Activated CD4-positive, alpha-beta T cell treated with anti-CD3 and anti-CD28 coated beads, Interleukin-2, amount 50 U/mL, for 16 hours (primary cell): ENCODE measurements around the gene BTBD2.

Source experiments
- DNase-seq: peaks from one replicate; pipeline ENCODE4 v3.0.0-alpha.2; 2020

The BTBD2 gene

GRCh38 chr19:1956868-1957492 lies 58.5 kb downstream of the BTBD2 start:
- no peak for DNase-seq

- DNase-seq = no peak
Measured at GRCh38 chr19:1956122-1956494, 59.4 kb downstream of the BTBD2 start.

DNA sequence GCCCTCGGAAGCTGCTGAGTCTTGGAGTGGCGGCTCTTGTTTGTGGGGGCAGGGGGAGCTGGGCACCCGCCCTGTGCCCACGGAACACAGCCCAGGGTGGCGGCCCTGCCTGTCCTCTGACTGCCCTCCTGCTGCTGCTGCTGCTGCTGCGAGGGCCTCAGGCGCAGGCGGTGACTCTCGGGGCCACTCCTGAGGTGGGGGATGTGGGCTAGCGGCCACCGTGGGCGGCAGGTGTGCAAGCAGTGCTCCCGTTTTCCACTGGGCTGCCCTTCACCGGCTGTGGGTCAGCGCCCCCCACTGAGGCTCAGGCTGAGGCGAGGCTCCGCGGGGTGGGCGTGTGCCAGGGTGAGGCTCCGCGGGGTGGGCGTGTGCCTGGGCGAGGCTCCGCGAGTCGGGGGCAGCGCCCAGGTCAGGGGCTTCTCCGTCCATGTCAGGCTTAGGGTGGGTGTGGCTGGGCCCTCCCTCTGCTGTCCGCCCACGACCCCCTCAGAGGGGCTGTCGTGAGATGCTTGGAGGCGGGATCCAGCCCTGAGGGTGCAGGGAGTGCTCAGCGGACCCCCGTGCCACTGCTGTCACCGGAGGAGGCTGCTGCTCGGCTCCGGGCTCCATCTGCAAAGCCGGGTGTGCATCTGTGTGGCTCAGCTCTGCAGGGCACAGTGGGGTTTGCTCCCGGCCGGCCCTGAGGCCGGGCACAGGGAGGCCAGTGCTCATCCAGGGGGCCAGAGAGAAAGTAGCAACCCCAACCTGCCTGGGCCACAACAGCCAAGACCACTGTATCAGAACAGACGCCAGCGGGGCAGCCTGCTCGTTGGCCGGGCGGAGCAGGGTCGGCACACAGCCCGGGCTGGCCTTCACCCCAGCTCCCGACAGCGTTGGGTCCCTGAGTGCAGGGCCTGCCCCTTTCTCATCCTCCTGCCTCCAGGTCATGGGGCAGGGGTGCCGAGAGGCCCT lies 60.1 kb downstream of the BTBD2 start:
- no peak for DNase-seq

GRCh38 chr19:1954532-1954933 lies 61.0 kb downstream of the BTBD2 start:
- DNase-seq = no peak

GRCh38 chr19:1953441-1954094 lies 61.9 kb downstream of the BTBD2 start:
- DNase-seq = no peak

DNA sequence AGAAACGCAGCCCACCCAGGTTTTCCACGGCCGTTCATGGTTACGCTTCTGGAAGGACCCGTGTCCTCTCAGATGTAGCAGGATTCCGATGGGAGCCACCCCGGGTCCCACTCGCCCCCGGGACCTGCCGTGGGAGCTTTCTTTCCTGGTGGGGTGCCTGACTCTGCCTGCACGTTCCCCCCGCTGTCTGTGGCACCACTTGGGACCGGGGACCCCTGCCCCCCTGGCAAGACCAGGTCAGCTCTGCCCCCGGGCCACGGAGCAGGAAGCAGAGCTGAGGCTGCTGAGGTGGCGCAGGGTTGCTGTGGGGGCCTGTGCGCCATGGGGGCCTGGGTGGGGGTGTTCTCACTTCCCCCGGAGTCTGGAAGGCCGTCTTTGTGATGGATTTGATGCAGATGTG lies 62.5 kb downstream of the BTBD2 start:
- no peak for DNase-seq

DNA sequence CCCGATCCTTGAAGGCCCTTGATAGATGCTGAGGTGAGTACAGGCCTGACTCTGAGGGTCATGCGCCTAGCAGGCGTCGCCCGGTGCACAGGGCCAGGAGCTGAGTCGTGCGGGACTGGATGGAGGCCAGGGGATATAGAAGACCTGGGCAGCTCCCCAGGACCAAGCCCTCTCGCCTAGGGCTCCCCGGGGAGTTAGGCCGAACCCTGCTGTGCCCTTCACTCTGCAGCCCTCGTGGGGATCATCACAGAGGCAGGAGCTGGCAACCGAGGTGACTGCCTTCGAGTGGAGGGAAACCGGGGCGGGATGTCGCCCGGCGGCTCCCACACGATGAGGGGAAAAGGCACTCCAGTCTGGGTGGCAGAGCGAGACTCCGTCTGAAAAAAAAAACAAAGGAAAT lies 62.9 kb downstream of the BTBD2 start:
- no peak for DNase-seq

- DNase-seq = no peak
Measured at GRCh38 chr19:1950640-1951039, 64.9 kb downstream of the BTBD2 start.

DNA sequence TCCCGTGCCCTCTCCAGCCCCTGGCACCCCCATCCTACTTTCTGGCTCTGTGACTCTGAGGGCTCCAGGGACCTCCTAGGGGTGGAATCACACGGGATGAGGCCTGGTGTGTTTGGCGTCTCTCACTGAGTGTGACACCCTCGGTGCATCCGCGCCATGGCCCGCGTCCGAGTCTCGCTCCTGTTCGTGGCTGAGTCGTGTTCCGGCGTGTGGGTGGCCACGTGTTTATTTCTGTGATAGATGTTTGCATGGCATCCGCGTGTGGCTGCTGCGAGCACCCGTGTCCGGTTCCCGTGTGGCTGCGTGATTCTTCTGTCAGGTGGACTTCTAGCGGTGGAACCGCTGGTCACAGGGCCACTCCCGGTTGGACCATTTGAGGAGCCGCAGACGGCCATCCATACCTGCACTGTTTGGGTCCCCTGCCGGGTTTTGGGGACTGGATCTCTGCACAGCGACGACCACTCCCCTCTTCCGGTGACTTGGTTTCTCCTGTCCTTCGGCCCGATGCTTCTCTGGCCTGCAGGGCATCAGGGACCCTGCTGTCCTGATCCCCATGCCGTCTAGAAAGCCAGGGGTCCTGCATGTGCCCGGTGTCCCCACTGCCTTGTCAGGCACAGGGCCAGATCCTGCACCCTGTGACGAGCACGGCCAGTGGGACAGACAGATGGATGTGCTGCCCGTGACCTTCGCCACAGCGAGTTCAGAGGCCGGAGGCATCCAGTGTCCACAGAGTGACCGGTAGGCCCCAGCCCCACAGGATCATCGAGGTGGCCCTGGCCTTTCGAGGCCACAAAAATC lies 66.0 kb downstream of the BTBD2 start:
- DNase-seq = no peak

DNA sequence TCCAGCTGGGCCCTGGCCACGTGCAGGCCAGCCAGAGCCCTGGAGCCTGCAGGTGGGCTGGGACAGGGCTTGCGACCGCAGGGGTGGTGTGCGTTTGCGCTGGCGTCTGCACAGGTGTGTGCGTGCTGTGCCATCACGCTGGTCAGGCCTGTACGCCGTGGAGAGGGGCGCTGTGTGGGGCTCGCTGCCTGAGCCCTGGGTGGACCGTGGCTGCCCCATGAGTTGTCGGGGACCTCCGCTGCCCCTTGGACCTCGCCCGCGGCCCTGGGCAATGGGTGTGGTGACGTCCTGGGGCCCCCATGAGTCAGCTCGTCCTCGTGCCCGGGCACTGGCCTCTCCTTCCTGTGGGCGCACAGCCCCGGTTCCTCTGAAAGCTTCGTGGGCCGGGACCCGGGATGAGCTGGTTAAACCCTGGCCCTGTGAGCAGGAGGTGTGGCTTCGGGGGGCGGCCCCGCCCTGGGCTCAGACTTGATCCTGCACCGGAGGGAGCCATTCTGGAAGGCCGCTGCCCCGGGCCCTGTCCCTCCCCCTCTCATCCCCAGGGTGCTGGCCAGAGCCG lies 67.8 kb downstream of the BTBD2 start:
- no peak for DNase-seq

- peak; percentile 21 for DNase-seq
Measured at GRCh38 chr19:1945899-1946298, 69.6 kb downstream of the BTBD2 start.

DNA sequence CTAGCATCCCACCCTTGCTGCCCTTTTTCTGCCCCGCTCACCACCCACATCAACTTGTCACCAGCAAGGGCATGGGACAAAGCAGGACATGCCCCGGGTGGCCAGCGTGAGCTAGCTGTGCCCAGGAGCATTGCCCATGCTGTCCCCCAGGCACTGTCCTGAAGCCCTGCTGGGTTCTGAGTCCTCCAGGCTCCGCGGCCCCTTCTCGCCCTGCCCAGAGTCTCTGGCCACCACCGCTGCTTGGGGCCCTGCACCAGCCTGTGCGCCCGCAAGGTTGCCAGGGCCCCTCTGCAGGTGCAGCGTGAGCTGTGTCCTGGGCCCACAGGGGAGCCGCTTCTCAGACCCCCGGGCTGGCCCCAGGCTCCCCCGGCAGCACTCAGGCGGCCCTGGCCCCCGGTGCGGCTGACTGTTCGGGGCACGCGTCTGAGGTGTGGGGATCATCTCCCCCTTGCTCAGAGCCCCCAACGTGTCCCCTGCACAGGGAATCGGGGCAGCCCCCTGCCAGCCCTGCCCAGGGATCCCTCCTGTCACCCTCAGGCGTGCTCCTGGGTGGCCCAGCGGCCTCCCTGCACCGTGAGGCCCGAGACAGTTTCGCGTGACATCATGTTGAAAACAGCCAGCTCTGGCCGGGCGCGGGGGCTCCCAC lies 70.5 kb downstream of the BTBD2 start:
- DNase-seq = no peak

DNA sequence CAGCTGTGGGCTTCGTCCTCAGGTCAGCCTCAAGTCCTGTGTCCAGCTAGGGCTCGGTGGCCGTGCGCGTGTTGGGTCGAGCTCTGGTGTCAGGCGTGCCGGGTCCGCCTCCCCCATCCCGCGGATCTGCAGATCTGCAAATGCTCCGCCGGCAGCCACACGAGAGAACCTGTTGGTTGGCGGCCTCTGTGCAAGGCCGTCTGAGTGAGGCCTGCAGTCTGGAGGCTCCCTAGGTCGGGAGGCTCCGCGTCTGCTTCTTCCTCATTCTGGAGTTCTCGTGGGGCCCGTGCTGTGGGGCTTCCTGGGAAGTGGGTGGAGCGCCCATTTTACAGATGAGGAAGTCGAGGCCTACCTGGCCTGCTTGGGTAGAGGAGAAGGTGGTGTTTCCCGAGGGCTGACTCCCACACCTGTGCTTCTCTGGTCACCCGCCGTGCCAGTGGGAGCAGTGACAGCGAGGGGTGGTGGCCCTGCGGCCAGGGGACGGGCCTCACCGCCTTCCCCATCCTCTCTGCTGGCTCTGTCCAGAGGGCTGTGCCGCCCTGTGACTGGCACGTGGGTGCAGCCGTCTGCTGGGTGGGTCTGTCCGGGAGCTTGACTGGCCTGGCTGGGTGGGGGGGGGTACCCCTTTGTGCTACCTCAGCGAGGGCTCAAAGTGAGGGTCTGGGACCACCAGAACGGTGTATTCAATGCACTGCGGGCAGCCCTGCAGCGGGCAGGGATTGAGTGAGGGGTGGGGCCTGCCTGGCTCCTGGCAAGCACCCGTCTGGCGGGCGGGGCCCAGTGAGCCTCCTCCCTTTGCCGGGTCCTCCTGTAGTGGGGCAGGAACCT lies 71.2 kb downstream of the BTBD2 start:
- no peak for DNase-seq

DNA sequence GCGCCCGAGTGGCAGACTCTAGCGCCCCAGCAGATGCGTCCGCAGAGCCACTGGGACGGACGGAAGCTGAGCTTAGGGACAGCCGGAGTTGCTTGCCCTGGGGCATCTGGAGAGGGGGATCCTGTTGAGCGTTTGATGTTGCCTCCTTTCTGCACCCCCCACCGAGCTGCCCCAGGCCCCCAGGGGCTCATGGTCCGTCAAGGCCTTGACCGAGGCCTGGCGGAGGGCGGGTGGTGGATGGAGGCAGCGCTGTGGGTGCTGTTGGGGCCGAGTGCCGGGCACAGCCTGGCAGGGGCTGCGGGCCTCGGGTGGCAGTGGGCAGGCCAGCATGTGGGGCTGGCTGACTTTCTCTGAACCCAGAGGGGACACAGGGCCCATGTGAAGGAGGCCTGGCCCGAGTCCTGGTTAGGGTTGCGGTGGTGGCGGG lies 71.8 kb downstream of the BTBD2 start:
- no peak for DNase-seq

GRCh38 chr19:1942934-1943555 lies 72.5 kb downstream of the BTBD2 start:
- DNase-seq = no peak

GRCh38 chr19:1942078-1942933 lies 73.2 kb downstream of the BTBD2 start:
- DNase-seq = peak; percentile 76

DNA sequence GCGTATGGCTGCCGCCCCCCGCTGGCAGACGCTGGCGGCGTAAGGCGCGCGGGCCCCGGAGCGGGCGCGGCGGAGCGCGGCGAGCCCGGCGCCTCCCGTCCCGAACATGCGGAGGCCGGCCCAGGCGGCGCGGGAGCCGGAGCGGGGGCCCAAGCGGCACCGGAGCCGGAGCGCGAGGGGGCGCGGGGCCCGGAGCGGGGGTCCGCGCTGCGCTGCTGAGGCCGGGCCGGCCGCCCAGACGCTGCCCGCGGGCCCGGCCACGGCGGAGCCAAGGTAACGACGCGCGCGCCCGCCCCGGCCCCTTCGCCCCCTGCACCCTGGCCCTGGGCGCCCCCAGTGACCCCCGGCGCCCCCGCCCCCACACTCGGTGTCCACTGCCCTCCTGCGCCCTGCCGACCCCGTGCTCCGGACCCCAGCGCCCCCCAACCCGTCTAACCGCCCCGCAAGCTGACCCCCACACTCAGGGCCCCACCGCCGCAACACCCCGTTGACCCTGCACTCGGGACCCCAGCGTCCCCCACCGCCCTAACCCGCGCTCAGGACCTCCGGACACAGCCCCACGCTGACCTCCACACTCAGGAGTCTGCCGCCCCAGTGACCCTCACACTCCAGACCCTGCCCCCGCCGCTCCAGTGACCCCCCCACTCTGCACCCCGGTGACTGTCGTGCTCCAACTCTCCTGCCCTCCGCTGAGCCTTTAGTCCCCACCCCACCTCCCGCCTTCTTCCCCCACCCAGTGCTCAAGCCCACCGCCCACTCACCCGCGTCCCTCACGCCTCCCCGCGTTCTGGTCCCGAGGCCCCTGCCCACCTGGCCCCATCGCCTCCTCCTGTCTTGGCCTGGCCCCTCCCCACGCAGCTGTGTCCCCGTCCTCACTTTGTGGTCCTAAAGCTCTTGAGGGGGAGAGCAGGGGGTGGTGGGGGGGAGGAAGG lies 74.1 kb downstream of the BTBD2 start, which contains the start of gene CSNK1G2:
Gene CSNK1G2 (plus strand): TSS at position 27 of the 932 bp plus-strand sequence. CDS start 28,601 bp downstream, outside the sequence.
- no peak for DNase-seq

DNA sequence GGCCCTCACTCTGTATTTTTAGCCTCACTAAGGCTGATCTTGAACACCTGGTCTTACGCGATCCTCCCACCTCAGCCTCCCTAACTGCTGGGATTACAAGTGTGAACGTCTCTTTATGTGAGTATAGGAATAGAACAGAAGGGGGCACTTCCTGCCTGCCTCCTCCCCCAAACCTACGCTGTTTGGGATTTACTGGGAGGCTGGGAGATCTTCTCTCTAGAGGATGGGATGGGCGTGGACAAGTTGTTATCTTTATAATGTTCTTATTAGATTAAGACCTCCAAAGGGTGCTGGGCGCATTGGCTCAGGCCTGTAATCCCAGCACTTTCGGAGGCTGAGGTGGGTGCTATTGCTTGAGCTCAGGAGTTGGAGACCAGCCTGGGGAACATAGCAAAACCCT lies 77.4 kb downstream of the BTBD2 start:
- no peak for DNase-seq
